CD4-positive, alpha-beta T cell treated with Interleukin-15 for 4 hours (primary cell): ENCODE measurements around the gene SLC6A5.
A peak's percentile ranks its signal among the peaks of the same experiment; 100 is the strongest.

Experiments used
- DNase-seq: peaks from one replicate; pipeline ENCODE4 v3.0.0-alpha.2; 2020; ENCODE audit warnings: low spot score

The SLC6A5 gene

DNA sequence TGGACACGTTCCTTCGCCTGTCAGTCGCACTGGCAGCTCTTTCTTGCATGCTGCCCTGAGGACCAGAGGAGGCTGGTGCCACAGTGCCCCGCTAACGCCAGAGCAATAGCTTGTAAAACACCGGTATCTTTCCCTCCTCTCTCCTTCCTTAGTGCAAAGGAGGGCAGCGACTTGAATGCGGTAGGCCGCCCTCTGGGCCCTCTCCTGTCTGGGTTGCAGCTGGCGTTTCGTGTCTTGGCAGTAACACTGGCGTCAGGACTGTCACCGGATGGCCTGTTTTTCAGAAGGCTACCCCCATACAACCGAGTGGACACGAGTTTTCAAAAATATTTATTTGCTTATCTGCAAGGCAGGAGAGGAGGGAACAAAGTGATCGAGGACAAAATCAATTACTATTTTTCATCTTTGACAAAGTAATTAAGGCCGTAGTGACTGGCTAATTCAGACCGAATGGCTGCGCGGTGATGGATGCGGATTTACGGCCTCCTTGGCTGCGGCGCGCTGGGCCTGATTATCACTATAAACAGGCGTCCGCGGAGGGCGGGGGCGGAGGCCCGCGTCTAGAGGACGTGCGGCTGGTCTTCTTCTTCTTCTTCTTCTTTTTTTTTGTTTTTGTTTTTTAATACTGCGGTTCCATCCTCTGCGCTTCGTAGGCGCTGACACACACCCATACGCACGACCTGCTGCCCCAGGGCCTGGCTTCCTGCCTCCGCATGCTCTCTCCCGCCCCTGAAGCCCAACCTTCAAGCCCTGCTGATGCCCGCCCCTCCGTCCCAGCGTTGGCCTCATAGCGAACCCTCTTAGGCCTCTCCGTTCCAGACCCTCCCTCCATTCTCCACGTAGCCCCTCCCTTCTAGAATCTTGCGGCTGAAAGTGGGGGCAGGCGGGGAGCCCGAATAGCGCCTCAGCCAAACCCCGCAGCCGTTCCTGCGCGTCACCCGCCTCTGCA, 2.9 kb upstream of the SLC6A5 start:
- no peak for DNase-seq

DNA sequence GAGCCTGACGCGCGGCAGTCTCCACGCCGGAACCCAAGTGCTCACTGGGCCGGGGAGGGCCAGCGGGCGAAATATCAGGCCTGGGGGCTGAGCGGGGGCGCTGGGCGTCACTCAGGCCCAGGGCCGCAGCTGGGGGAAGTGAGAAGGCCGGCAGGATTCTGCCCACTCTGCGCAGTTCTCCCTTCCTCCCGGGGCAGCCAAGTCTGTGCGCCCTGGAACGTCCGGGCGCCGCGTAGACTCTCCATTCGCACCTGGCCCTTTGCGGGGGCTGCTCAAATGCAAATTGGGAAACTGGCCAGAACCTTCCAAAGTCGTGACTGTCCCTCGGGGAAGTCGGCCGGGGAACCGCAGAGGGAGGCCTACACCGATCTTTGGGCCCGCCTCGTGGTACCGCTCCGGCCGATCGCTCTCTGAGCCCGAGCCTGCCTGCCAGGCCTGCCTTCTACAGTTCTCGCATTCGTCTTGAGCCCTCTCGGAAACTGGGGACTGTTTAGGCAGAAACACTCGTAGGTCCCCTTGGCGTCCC, 2.2 kb upstream of the SLC6A5 start:
- DNase-seq, result no peak

- DNase-seq, result no peak
Measured at GRCh38 chr11:20597680-20598484, 1.5 kb upstream of the SLC6A5 start.

DNA sequence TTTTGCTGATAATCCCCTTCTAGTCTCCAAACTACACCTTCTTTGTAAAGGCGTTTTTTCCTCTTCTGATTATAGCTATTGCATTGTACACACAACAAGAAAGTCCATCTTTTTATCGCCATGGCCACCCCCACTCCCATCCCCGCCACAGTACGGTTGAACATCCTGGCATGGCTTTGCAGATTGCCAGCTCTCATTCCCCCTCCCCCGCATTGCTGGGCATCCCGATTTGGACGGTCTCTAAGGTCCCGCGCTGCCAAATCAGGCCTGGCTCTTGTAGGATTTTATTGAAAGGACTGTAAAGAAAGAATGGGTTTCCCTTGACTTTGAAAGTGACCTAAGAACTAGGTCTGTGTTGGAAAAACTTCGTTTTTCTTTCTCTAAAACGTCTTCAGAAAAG, 916 bp upstream of the SLC6A5 start:
- no peak for DNase-seq

GRCh38 chr11:20600020-20600346, 575 bp downstream of the SLC6A5 start:
- no peak for DNase-seq

DNA sequence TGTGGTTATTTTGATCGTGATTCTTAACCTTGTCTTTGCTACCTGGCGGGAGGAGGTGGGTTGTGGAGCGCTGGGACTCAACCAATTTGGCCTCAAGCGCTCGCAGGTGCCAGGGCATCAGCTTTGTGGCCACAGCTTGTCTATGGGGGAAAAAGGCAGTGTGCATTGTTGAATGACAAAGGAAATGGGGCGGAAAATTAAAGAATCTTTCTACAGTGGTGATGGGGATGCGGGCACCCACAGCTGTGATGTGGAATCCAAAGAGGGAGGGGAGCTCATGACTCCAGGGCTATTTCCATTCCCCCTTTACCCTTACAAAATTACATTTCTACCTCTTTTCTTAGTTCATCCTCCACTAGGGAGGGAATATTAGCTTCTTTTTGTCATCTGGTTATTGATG, 1.1 kb downstream of the SLC6A5 start:
- no peak for DNase-seq

GRCh38 chr11:20601221-20601914, 2.0 kb downstream of the SLC6A5 start:
- DNase-seq, result no peak

GRCh38 chr11:20604295-20604803, 4.9 kb downstream of the SLC6A5 start:
- DNase-seq, result no peak

DNA sequence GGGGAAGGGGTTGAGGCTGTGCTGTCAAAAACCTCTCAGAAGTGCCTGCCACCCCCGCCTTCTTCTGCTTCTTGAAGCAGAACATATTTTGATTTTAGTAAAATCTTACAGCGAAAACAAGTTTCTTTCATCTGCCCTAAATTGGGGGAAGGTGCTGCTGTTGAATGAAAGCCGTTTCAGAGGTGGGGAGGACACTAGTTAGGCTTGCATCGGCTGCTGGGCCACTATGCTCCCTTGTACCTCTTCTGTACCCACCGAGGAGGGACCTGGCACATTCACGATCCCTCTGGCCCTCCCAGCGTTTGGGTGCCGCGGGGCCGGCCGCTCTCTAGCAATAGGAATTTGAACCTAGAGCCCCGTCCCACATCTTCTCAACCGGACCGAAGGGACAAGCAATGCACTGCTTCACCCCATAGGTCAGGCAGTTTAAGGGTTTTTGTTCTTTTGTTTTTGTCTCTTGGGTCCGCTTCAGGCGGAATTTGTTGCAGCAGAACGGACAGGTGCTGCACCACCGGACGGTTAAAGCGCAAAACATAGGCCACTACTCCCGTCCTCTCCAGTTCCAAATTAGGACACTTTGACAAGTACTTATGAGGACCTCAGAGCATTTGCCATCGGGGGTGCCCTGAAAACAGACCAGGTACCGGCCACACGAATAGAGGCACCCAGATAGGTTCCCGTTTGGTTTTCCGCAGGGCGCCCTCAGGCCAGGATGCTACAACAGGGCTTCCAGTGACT, 5.6 kb downstream of the SLC6A5 start:
- DNase-seq, result no peak

GRCh38 chr11:20605602-20606091, 6.2 kb downstream of the SLC6A5 start:
- DNase-seq, result no peak

DNA sequence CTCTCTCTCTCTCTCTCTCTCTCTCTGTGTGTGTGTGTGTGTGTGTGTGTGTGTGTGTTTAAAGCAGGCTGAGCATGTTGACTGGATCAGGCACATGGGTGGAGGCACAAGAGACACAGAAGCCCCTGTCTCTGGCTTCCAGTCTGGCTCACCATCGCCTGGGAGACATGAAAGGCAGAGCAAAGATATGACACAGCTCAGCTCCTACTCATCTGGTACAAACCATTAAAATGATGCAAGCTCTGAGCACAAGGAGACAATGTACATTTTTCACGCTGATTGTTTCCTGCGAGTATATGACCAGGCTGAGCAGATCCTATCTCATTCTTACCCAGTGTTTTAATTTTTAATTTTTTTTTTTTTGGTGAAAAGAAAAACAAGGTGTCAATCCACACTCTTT, 9.5 kb downstream of the SLC6A5 start:
- DNase-seq, result no peak

GRCh38 chr11:20609727-20610707, 10.6 kb downstream of the SLC6A5 start:
- peak; percentile 40 for DNase-seq

- DNase-seq, result no peak
Measured at GRCh38 chr11:20610825-20611224, 11.4 kb downstream of the SLC6A5 start.

GRCh38 chr11:20611445-20611844, 12.0 kb downstream of the SLC6A5 start:
- no peak for DNase-seq

DNA sequence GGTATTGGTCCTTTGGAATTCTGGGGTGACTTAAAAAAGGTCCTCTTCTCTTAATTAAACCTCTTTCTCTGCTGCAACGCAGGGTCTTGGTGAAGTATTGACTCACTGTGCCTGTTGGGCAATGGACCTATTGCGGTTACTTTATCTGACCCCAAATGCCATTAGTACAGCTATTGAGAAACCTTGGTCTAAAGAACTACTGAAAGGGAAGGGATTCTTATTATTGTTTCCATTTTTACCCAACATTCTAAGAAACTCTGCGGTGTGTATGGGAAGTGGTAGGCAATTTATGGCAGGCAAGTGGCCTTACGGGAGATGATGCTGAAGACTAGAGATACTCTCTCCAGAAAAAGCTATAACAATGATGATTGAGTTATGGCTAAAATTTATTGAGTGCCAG, 12.5 kb downstream of the SLC6A5 start:
- DNase-seq, result no peak

DNA sequence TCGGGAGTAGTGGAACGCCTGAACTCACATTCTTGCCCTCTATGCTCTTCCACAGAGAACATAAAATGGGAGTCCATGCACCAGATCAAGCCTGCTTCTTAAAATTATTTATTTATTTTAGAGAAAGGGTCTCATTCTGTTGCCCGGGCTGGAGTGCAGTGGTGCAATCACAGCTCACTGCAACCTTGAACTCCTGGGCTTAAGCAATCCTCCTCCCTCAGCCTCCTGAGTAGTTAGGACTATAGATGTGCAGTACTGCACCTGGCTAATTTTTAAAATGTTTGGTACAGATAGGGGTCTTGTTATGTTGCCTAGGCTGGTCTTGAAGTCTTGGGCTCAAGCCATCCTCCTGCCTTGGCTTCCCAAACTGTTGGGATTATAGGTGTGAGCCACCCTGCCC, 13.0 kb downstream of the SLC6A5 start:
- DNase-seq, result no peak

DNA sequence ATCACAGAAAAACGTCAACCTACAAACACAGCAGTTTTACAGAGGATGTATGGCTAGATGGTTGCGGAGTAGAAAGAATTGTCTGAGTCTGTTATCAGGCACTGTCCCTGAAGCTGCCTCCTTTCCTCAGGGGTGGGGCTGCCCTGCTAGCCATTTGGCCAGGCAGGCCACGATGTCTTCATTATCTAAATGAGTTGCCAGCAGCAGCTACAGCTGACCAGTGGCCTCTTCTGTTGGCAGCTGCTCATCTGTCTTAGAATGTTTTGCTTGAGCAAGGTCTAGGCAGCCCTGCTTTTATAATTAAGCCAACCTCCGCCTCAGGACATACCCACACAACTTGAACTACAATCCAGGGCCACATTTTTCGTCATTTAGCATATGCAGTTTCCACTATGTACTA, 17.5 kb downstream of the SLC6A5 start:
- DNase-seq, result no peak

DNA sequence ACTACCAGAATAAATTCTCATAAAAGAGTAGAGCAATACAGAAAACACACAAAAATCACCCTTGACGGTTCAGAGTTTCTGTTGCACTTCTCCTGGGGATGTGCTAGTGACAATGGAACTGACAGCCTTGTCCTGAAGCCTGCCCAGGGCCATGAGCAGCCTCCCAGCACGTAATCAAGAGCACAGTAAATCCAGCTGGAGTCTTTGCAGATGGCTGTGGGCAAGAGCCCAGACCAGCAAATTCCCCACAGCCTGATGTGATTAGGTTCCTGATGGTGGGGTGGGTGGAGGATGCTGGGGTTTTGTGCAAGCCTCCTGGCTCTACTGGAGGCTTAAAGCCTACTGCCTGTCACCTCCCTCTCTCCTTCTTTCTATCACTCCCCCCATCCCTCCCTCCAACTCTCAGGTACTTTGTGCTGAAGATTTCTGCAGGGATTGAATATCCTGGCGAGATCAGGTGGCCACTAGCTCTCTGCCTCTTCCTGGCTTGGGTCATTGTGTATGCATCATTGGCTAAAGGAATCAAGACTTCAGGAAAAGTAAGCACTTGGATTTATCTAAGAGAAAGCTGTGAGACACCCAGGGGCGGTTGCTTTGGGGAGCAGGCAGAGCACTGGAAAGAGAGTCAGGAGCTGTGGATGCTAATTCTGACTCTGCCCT, 18.1 kb downstream of the SLC6A5 start:
- DNase-seq, result no peak

DNA sequence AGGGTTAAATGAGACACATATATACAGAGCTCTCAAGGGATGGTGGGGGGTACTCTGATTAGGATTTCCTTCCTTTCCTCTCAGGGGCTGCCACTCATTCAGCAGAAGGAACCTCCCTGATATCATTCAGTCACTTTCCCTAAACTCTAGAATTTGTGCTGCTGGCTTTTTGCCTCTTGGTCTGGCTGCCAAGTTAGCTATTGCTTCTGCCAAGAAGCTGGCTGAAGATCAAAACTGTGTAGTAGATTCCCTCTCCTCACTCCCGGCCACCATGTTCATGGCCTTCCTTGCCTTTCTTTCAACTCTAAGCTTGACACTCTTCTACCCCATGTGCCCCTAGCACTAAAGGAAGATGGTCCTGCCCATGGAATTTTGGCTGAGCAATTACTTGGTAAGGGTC, 18.7 kb downstream of the SLC6A5 start:
- no peak for DNase-seq

GRCh38 chr11:20620988-20621387, 21.6 kb downstream of the SLC6A5 start:
- DNase-seq, result no peak
